Measurements from ENCODE around the gene NMNAT2. TPM values are rescaled to one million over a fixed set of nuclear protein-coding genes. Genes with fewer than 3 reads are reported as not detected.

The NMNAT2 gene
- total RNA-seq, 2 donors from 2014 or later = 0.27 to 1.4 TPM

DNA sequence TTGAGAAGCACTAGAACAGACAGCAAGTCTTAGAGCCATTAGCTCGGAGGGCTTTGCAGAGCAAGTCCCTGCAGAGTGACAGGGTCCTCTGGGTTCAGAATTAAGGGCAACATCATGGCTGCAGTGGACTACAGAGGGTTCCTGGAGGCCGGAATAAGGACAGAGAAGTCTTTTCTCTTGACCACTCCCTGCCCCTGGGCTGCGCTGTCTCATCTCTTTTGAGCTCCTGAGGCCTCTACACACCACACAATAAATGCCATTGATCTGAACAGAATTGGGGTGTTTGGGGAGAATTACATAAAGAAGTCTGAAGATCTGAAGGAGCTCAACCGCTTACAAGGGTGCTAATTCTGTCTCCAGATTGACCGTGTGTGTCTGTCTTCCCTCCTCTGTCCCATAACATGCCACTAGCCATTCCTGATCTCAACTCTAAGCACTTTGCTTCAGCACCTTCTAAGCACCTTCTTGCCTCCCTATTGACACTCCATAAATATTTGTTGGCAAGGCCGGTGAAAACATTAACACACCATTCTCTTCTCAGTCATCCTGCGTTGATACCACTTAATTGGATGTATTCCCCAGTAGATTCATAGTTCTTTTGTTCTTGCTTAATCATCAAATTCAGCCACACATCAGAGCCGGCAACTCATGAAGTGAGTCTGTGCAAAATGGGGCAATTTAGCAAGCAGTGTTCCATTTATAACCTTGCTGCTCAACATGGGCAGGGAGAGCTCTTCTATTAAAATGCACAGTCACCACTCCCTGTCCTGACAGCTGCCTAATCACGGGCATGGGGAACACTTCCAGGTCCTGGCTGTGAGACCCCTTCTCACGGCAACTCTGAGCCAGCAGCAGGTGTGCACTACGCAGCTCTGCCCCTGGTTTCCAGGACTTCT is 49.7 kb downstream of the NMNAT2 start:
- no peak overlapping the region for H3K9ac ChIP-seq (ENCODE audit: low read depth in 2 of 2, low read length in 2 of 2)
- no peaks in the 10 kb centered on the region for H3K4me1 ChIP-seq
- no peaks in the 10 kb centered on the region for H3K36me3 ChIP-seq
- intact Hi-C loops (cut with DNase I) = no loop called here
- H3K27me3 ChIP-seq = no peaks in the 10 kb centered on the region
- TF ChIP-seq, protein P1, sequence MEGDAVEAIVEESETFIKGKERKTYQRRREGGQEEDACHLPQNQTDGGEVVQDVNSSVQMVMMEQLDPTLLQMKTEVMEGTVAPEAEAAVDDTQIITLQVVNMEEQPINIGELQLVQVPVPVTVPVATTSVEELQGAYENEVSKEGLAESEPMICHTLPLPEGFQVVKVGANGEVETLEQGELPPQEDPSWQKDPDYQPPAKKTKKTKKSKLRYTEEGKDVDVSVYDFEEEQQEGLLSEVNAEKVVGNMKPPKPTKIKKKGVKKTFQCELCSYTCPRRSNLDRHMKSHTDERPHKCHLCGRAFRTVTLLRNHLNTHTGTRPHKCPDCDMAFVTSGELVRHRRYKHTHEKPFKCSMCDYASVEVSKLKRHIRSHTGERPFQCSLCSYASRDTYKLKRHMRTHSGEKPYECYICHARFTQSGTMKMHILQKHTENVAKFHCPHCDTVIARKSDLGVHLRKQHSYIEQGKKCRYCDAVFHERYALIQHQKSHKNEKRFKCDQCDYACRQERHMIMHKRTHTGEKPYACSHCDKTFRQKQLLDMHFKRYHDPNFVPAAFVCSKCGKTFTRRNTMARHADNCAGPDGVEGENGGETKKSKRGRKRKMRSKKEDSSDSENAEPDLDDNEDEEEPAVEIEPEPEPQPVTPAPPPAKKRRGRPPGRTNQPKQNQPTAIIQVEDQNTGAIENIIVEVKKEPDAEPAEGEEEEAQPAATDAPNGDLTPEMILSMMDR (IDR thresholded peaks at IDR 0.05) = no peak
- no peak overlapping the region for H3K27ac ChIP-seq
- H3K4me3 ChIP-seq = no peak overlapping the region
- DNase-seq = no peak
- H3K9me3 ChIP-seq = no peaks in the 10 kb centered on the region

DNA sequence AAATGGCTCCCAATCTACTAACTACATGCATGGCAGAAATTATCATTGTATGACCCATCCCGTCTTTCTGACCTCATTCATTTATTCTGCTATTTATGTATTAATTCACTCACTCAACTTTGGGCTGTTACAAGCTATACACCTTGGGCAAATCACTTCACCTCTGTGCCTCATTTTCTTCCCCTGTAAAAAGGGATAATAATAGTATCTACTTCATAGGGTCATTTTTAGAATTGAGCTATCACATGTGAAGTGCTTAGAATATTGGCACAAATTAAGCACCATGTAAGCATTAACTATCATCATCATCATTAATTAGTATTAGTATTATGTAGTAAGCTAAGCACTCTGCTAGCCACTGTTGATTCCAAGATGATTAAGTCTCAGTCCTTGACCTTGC is 52.1 kb downstream of the NMNAT2 start:
- Histone ChIP-seq H3K27ac (no peak overlapping the region), H3K4me3 (no peak overlapping the region), H3K36me3 (no peaks in the 10 kb centered on the region), H3K27me3 (no peaks in the 10 kb centered on the region), H3K9me3 (no peaks in the 10 kb centered on the region), H3K9ac (ENCODE audit: low read depth in 2 of 2, low read length in 2 of 2) (no peak overlapping the region), H3K4me1 (no peaks in the 10 kb centered on the region)
- TF ChIP-seq, protein P1 (IDR thresholded peaks at IDR 0.05) = no peak
- DNase-seq = no peak
- intact Hi-C loops (cut with DNase I) = no loop called here

DNA sequence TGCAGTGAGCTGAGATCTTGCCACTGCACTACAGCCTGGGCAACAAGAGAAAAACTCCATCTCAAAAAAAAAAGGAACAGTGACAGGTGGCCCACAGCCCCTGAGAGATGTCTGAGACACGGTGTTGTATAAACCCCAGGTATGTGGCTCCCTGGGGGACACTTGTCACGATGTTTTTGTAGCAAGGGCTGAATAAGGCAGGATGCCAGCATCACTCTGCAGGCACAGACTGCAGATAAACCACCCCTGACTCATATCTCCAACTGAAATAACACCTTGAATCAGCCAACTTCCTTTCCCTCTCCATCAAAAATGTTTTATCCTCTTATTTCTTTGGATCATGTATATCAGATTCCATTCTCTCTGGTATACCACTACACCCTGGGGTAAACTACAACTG is 52.5 kb downstream of the NMNAT2 start:
- Histone ChIP-seq H3K36me3 (no peaks in the 10 kb centered on the region), H3K27ac (no peak overlapping the region), H3K27me3 (no peaks in the 10 kb centered on the region), H3K9me3 (no peaks in the 10 kb centered on the region), H3K4me1 (no peaks in the 10 kb centered on the region), H3K4me3 (no peak overlapping the region), H3K9ac (ENCODE audit: low read depth in 2 of 2, low read length in 2 of 2) (no peak overlapping the region)
- intact Hi-C loops (cut with DNase I) = no loop called here
- no peak for DNase-seq
- TF ChIP-seq, protein P1 (IDR thresholded peaks at IDR 0.05) = no peak

DNA sequence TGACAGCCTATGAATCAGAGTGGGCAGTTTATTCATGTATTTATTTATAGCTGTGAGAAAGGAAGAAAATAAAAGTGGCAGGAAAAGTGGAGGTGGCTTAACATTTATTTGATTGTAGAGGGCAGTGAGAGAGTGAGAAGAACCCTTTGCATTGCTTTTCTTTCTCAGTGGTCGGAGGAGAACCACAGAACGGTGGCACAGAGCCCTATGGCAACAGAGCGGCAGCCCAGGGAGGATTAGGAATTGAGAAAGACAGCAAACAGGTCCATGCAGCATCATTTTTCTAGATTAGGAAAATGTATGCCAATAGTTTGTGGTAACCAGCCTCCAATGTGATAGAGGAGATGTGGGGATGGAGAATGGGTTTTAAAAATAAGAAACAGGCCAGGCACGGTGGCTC is 53.1 kb downstream of the NMNAT2 start:
- no peak overlapping the region for H3K4me3 ChIP-seq
- TF ChIP-seq, protein P1 (IDR thresholded peaks at IDR 0.05) = no peak
- H3K9ac ChIP-seq (ENCODE audit: low read depth in 2 of 2, low read length in 2 of 2) = no peak overlapping the region
- no peaks in the 10 kb centered on the region for H3K36me3 ChIP-seq
- no peak overlapping the region for H3K27ac ChIP-seq
- H3K4me1 ChIP-seq = no peaks in the 10 kb centered on the region
- intact Hi-C loops (cut with DNase I) = no loop called here
- no peak for DNase-seq
- H3K27me3 ChIP-seq = no peaks in the 10 kb centered on the region
- H3K9me3 ChIP-seq = no peaks in the 10 kb centered on the region

DNA sequence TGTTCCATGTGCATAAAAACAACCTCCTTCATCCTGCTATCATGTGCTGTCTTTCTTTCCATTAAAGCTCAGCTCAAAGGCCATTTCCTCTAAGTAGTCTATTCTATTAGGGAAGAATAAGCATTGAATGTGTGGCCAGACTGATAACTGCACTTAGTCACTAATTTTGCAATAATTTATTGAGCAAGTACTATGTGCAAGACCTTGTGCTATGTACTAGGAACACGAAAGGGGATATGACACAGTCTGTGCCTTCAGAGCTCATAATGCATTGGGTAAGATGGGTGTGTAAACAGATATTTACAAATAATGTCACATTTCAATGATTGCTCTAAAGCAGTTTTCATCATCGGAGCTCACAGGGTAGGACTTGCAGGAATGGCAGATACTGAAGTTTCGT is 54.2 kb downstream of the NMNAT2 start:
- no peak for DNase-seq
- Histone ChIP-seq H3K4me3 (no peak overlapping the region), H3K9me3 (no peaks in the 10 kb centered on the region), H3K27me3 (no peaks in the 10 kb centered on the region), H3K9ac (ENCODE audit: low read depth in 2 of 2, low read length in 2 of 2) (no peak overlapping the region), H3K36me3 (no peaks in the 10 kb centered on the region), H3K4me1 (no peaks in the 10 kb centered on the region), H3K27ac (no peak overlapping the region)
- intact Hi-C loops (cut with DNase I) = no loop called here
- TF ChIP-seq, protein P1 (IDR thresholded peaks at IDR 0.05) = no peak

Data from colonic mucosa (tissue), 4 donors.